Activated T-helper 1 cell treated with anti-CD3 and anti-CD28 coated beads, Interleukin-12 subunit alpha, Interleukin-12 subunit beta, Interleukin-2, Interleukin-4 antibody, amounts not matched to agents 30 ng/mL and 10 ng/mL and 1 ng/mL, durations not matched to agents 14 hours and 24 hours and 36 hours (primary cell): Measurements from ENCODE around the gene CA10. TPM values are rescaled to one million over a fixed set of nuclear protein-coding genes. Genes with fewer than 3 reads are reported as not detected.

Experiments used
- DNase-seq: peaks from one replicate; pipeline ENCODE4 v3.0.0; 2021; ENCODE audit warnings: low spot score
- H3K27ac Mint-ChIP-seq: one replicate; pipeline ENCODE4 v1.8.0; 2021; ENCODE audit warnings: mild to moderate bottlenecking, mixed read lengths
- H3K27me3 Mint-ChIP-seq: one replicate; pipeline ENCODE4 v1.8.0; 2022; ENCODE audit warnings: mild to moderate bottlenecking, moderate library complexity, mixed read lengths; ENCODE audit not compliant: insufficient read depth
- H3K36me3 Mint-ChIP-seq: one replicate; pipeline ENCODE4 v1.8.0; 2021; ENCODE audit warnings: low read depth, mixed read lengths
- H3K4me1 Mint-ChIP-seq: one replicate; pipeline ENCODE4 v1.8.0; 2021; ENCODE audit warnings: low read depth, mixed read lengths
- H3K4me3 Mint-ChIP-seq: one replicate; pipeline ENCODE4 v1.8.0; 2021; ENCODE audit warnings: mild to moderate bottlenecking, moderate library complexity, mixed read lengths
- H3K9me3 Mint-ChIP-seq: one replicate; pipeline ENCODE4 v1.8.0; 2021; ENCODE audit warnings: mixed read lengths
- intact Hi-C: fragments of 100-400 bp; cut with micrococcal nuclease; formaldehyde crosslinking; loops from one replicate; pipeline ENCODE4 v1.15.1; 2024
- total RNA-seq: library from RNA; stranded (reverse); gene quantifications from 2 replicates; pipeline ENCODE4 v1.2.3, GENCODE V29; 2022

The CA10 gene
- total RNA-seq, 1 donor from 2014 or later: not detected

DNA sequence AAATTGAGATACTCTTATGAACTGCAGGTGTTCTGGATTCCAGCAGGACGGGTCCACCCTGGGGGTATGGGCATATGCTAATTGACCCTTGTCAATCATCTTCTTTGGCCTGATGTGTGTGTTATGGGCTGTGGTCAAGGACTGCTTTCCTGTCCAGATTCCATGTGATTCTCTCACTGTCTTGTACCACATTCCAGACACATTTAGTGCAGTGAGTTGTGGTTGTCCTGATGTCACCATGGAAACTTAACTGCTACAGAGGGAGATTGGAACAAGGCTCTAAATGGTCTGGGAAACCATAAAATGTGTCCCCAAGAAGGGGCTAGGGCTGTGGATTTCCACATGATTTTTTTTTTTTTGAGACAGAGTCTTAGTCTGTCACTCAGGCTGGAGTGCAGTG lies 530.7 kb downstream of the CA10 start:
- H3K4me3 Mint-ChIP-seq: no peak overlapping the region
- no peaks in the 10 kb centered on the region for H3K4me1 Mint-ChIP-seq
- no peaks in the 10 kb centered on the region for H3K27me3 Mint-ChIP-seq
- no peaks in the 10 kb centered on the region for H3K36me3 Mint-ChIP-seq
- no peak for DNase-seq
- no peak overlapping the region for H3K27ac Mint-ChIP-seq
- intact Hi-C loops: no loop called here
- H3K9me3 Mint-ChIP-seq: no peaks in the 10 kb centered on the region

DNA sequence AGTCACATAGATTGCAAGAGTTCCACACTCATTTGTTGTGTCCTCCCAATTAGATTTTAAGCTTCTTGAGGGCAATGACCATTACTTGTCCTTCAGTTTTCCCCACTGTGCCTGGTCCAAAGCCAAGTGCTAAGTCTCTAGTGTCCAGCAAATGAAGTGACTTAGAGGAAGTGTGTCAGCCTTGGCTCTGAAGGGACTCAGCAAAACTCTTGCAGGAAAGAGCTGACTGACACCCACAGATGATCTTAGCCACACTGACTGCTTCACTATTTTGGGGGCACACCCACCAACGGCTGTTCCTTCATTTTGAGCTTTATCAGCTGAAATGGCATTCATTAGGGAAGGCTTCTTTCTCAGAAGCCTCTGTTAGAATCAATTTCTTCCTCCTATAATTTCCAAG lies 540.0 kb downstream of the CA10 start:
- no peak for DNase-seq
- H3K4me1 Mint-ChIP-seq: no peaks in the 10 kb centered on the region
- intact Hi-C loops: no loop called here
- H3K27me3 Mint-ChIP-seq: peaks cover 14% of the 10 kb centered on the region
- H3K36me3 Mint-ChIP-seq: no peaks in the 10 kb centered on the region
- H3K27ac Mint-ChIP-seq: no peak overlapping the region
- H3K9me3 Mint-ChIP-seq: no peaks in the 10 kb centered on the region
- H3K4me3 Mint-ChIP-seq: no peak overlapping the region

DNA sequence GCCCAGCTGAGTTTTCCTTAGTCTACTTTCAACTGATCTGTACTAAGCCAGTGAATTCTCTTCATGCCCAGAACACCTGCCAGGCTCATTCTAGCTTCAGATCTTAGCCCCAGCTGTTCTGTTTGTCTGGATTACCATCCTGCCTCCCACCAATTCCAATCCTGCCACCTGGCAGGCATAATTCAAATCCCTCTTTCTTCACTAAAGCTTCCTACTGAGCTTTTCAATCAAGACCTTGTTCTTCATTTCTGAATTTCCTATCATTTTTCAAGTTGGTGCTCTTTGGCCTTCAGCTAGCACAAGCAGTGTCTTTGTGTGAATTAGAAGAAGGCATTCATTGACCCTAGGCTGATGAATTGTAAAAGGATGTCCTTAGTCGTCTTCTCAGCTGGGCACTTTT lies 540.5 kb downstream of the CA10 start:
- intact Hi-C loops: no loop called here
- Mint-ChIP-seq H3K4me1 (no peaks in the 10 kb centered on the region), H3K36me3 (no peaks in the 10 kb centered on the region), H3K4me3 (no peak overlapping the region), H3K9me3 (no peaks in the 10 kb centered on the region), H3K27me3 (peaks cover 14% of the 10 kb centered on the region), H3K27ac (no peak overlapping the region)
- no peak for DNase-seq

DNA sequence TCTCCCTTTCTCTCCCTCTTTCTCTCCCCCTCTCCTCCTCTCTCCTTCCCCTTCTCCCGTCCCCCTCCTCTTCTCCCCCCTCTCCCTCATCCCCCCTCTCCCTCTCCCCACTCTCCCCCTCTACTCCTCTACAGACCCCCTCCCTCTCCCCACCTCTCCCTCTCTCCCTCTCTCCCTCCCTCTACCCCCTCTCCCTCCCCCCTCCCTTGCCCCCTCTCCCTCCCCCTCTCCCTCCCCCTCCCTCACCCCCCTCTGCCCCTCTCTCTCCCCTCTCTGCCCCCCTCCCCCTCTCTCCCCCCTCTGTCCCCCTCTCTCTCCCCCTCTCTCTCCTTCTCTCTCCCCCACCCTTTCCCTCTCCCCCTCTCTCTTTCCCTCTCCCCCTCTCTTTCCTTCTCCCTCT lies 545.3 kb downstream of the CA10 start:
- Mint-ChIP-seq H3K9me3 (no peaks in the 10 kb centered on the region), H3K4me1 (no peaks in the 10 kb centered on the region), H3K36me3 (no peaks in the 10 kb centered on the region), H3K27me3 (peaks cover 4% of the 10 kb centered on the region), H3K4me3 (no peak overlapping the region), H3K27ac (no peak overlapping the region)
- DNase-seq: no peak
- intact Hi-C loops: no loop called here

DNA sequence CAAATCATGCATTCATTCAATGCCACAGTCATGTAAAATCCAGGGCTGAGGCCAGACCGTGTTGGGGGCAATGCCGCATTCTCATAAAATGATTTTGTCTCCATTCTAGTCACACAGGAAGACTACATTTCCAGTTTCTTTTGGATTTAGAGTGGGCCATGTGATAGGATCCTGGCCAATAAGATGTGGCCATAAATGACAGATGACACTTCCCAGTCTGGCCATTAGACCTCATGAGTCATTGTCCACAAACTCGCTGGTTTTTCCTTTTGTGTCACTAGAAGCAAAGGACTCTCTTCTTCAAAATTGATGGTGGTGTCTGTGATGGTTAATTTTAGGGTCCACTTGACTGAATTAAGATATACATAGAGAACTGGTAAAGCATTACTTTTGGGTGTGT lies 545.8 kb downstream of the CA10 start:
- Mint-ChIP-seq H3K27ac (no peak overlapping the region), H3K4me1 (no peaks in the 10 kb centered on the region), H3K9me3 (no peaks in the 10 kb centered on the region), H3K36me3 (no peaks in the 10 kb centered on the region), H3K27me3 (peaks cover 4% of the 10 kb centered on the region), H3K4me3 (no peak overlapping the region)
- intact Hi-C loops: no loop called here
- DNase-seq: no peak

DNA sequence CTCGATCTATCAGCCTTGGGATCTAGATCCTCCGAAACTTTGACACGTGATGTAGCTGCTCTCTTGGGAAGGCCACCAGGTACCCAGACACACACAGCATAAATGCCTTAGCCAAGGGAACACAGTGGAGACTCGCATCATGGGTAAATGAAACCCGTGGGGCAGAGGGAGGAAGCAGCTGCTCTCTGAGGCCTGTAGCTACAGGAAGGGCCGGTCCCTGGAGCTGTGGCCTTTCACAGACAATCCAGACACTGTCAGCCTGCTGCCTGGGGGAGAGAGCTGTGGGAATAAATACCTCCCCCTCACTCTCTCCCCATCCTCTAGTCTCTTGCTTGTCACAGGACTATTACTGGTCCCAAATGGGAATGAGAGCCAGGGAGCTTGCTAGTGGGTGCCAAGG lies 546.9 kb downstream of the CA10 start:
- Mint-ChIP-seq H3K27ac (no peak overlapping the region), H3K27me3 (peaks cover 4% of the 10 kb centered on the region), H3K4me3 (no peak overlapping the region), H3K9me3 (no peaks in the 10 kb centered on the region), H3K4me1 (no peaks in the 10 kb centered on the region), H3K36me3 (no peaks in the 10 kb centered on the region)
- DNase-seq: no peak
- intact Hi-C loops: no loop called here

DNA sequence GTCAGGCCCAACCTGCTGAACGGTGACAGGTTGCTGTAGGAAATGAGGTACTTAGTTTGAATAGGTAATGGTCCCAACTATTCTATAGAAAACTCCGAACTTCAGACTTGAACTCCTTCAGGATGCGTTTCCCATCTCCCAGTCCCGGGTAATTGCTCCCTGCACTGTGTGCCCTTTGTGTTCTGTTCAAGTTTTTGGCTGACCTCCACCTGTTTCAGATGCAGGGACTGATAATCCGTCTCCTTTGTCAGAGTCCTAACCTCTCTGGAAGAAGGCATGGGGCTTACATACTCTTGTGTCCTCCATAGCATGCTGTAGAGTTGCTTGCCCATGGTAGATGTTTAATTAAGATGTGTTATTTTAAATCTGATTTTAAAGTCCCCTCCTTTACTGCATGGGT lies 547.7 kb downstream of the CA10 start:
- DNase-seq: no peak
- Mint-ChIP-seq H3K27me3 (peaks cover 8% of the 10 kb centered on the region), H3K27ac (no peak overlapping the region), H3K36me3 (no peaks in the 10 kb centered on the region), H3K4me1 (no peaks in the 10 kb centered on the region), H3K9me3 (no peaks in the 10 kb centered on the region), H3K4me3 (no peak overlapping the region)
- intact Hi-C loops: no loop called here

DNA sequence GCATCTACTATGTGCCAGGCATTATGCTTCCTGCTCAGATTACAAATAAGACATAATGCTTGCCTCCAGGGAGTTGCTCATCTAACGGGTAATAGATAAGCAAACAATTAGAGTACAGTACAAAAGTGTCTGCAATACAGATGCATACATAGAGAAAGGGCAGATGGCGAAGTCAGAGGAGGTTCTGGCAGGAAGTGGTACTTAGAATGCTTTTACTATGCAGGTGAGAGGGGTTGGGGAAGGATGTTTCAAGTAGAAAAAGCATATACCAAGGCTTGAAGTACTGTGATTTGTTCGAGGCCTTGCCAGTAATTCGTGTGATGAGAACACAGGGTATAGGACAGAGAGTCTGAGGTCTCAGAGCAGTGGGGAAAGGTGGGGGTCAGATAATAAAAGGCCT lies 548.4 kb downstream of the CA10 start:
- H3K36me3 Mint-ChIP-seq: no peaks in the 10 kb centered on the region
- intact Hi-C loops: no loop called here
- peaks cover 6% of the 10 kb centered on the region for H3K27me3 Mint-ChIP-seq
- H3K4me1 Mint-ChIP-seq: no peaks in the 10 kb centered on the region
- no peak overlapping the region for H3K27ac Mint-ChIP-seq
- no peaks in the 10 kb centered on the region for H3K9me3 Mint-ChIP-seq
- no peak overlapping the region for H3K4me3 Mint-ChIP-seq
- no peak for DNase-seq

DNA sequence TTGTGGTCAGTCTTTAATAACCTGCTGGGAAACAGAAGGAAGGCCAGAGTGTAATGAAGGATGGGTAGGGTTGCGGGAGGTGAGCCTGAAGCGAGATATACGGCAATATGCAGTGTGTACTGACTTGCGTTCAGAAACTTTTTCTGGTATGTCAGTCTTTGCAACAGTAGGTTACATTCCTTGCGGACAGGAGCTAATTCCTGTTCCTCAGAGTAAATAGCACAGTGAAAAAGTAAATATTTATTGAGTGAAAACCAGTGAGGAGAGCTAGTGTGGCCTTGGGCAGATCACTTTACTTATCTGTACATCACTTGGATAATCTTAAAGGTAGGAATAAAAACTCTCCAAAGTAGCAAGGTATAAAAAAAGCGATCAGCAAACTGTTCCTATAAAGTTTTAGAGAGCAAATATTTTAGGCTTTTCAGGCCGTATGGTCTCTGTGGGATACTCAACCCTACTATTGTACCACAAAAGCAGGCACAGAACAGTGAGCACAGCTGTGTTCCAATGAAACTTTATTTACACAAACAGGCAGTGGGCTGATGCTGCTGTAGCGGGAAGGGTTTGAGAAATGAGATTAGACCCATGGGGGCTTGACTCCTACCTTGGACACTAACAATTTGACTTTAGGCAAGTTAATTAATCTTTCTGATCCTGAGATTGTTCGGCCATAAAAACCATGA lies 550.1 kb downstream of the CA10 start:
- no peaks in the 10 kb centered on the region for H3K4me1 Mint-ChIP-seq
- H3K36me3 Mint-ChIP-seq: no peaks in the 10 kb centered on the region
- intact Hi-C loops: no loop called here
- H3K4me3 Mint-ChIP-seq: no peak overlapping the region
- H3K27me3 Mint-ChIP-seq: peaks cover 6% of the 10 kb centered on the region
- DNase-seq: no peak
- H3K9me3 Mint-ChIP-seq: no peaks in the 10 kb centered on the region
- no peak overlapping the region for H3K27ac Mint-ChIP-seq

DNA sequence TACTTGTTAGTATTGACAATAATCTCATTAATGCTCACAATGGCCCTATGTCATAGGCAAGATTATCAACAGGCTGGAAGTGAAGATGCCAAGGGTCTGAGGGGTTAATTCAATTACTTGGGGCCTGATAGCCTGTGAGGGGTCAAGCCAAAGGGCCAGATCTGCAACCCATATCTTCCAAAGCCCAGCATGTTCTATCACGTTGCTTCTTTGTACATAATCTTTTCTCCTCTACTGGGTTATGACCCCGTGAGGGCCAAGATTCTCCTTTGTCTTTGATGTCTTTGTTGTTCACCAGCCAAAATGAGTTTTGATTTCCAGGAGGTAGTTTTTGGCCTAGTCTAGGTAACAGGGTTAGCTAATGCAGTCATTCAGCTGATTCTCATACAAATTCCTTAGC lies 551.0 kb downstream of the CA10 start:
- Mint-ChIP-seq H3K36me3 (no peaks in the 10 kb centered on the region), H3K4me3 (no peak overlapping the region), H3K27ac (no peak overlapping the region), H3K9me3 (no peaks in the 10 kb centered on the region), H3K4me1 (no peaks in the 10 kb centered on the region), H3K27me3 (peaks cover 8% of the 10 kb centered on the region)
- intact Hi-C loops: no loop called here
- DNase-seq: no peak

DNA sequence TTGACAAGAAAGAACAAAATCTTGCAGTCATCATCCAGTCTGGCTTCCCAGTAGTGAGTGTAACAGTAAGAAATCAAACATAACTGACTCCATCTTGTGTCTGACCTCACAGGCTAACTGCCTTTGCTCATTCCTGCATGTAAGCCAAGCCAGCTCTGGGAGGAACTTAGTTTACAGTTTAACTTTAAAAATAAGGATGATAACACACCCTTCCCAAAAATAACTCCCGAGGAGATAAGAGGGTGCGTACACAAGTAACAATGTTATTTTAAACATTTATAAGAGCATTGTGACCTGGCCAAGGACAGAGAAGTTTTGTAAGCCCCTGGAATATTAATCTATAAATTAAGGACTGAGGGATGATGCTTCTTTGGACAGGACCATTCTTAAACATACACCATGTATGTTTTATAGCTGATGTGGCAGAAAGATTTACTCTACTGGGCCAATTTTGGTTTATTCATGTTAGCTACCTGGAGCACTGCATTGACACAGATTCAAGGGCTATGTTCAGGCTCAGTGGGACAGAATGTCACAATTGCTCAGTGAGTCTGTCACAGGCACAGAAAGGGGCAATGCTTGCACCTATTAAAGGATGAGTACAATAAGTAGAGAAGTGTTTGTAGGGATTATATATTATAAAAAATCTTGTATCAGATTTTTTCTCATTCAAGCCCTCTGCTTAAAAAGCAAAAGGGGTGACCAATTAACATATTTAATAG lies 554.1 kb downstream of the CA10 start:
- Mint-ChIP-seq H3K9me3 (no peaks in the 10 kb centered on the region), H3K27ac (no peak overlapping the region), H3K4me3 (no peak overlapping the region), H3K27me3 (peaks cover 10% of the 10 kb centered on the region), H3K36me3 (no peaks in the 10 kb centered on the region), H3K4me1 (no peaks in the 10 kb centered on the region)
- intact Hi-C loops: loop anchor here (1.0 kb wide), 1 partner anchor 30 kb away; no protein-coding TSS in a partner anchor
- DNase-seq: no peak

DNA sequence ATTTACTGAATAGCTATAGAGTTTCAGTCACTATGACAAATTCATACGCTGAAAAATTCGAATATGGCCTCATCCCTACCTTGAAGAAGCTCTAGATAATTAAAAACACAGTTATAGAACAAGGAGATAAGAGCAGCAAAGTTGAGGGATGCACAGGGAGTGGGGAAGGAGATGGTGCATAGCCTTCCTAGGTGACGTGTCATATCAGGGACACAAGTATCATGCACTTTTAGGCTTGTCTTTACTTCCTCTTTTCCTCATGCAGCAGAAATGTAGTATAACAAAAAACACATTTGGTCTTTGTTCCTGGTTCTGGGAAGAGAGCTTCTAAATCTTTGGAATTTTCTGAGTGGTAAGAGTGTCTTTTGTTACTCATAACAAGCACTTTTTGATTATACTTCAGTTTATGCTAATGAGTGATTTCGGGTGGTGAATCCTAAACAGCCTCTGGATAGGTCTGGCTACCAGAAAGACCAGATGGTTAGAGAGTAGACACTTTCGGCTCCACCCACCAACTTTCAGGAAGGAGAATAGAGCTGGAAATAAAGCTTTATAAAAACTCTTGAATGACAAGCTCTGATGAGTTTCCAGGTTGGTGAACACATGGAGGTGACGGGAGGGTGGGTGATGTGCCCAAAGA lies 556.8 kb downstream of the CA10 start:
- no peaks in the 10 kb centered on the region for H3K9me3 Mint-ChIP-seq
- no peak for DNase-seq
- no peak overlapping the region for H3K27ac Mint-ChIP-seq
- peaks cover 14% of the 10 kb centered on the region for H3K27me3 Mint-ChIP-seq
- no peaks in the 10 kb centered on the region for H3K36me3 Mint-ChIP-seq
- H3K4me3 Mint-ChIP-seq: no peak overlapping the region
- intact Hi-C loops: no loop called here
- H3K4me1 Mint-ChIP-seq: no peaks in the 10 kb centered on the region

DNA sequence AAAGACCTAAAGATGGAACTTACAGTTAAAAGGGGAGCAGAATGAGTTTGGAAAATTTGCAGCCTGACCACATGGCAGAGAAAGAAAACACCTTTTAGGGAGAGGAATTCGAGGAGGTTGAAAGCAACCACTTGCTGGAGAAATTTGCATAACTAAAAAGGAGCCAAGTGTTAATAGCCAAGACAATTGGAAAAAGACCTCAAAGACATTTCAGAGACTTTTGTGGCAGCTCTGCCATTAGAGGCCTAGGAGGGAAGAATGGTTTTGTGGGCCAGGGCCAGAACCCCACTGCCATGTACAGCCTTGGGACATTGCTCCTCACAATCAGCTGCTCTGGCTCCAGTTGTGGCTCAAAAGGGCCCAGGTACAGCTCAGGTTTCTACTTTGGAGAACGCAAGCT lies 559.7 kb downstream of the CA10 start:
- no peaks in the 10 kb centered on the region for H3K4me1 Mint-ChIP-seq
- intact Hi-C loops: no loop called here
- H3K27me3 Mint-ChIP-seq: peaks cover 8% of the 10 kb centered on the region
- H3K4me3 Mint-ChIP-seq: no peak overlapping the region
- DNase-seq: no peak
- no peaks in the 10 kb centered on the region for H3K36me3 Mint-ChIP-seq
- no peaks in the 10 kb centered on the region for H3K9me3 Mint-ChIP-seq
- no peak overlapping the region for H3K27ac Mint-ChIP-seq
